Activated CD8-positive, alpha-beta memory T cell treated with anti-CD3 and anti-CD28 coated beads for 48 hours (primary cell): Measurements from ENCODE around the gene HMG20B.
"Not testable (repeated sequence)": the region's sequence is repeated elsewhere in the genome, so short reads cannot be mapped to it uniquely, and the experiment has no call there.

ENCODE experiments used
- DNase-seq, 3 experiments: peaks; one replicate each; pipeline ENCODE4 v3.0.0-alpha.2; 2020; ENCODE audit warnings: low read depth in 2 of 3, low spot score in 2 of 3

HMG20B gene

GRCh38 chr19:3555653-3556422 lies 16.9 kb upstream of the HMG20B start:
- no peak for DNase-seq

- DNase-seq: no peak
Observed at GRCh38 chr19:3556423-3556977, 16.2 kb upstream of the HMG20B start.

GRCh38 chr19:3556978-3557460 lies 15.7 kb upstream of the HMG20B start:
- peak in 2 of 3 experiments; percentile 28 to 42 for DNase-seq

GRCh38 chr19:3557461-3558248 lies 15.1 kb upstream of the HMG20B start, which contains the start of gene MFSD12:
Gene MFSD12 (minus strand): TSS chr19:3557586. CDS start chr19:3557403, 183 bp downstream.
- DNase-seq: peak; percentile 79 to 93 (median 92)

- DNase-seq: no peak
Observed at GRCh38 chr19:3563709-3564524, 8.8 kb upstream of the HMG20B start.

GRCh38 chr19:3565139-3565538 lies 7.6 kb upstream of the HMG20B start:
- no peak for DNase-seq

GRCh38 chr19:3570042-3570441 lies 2.7 kb upstream of the HMG20B start:
- not testable (repeated sequence) for DNase-seq

- DNase-seq: no peak
Observed at GRCh38 chr19:3570606-3571011, 2.1 kb upstream of the HMG20B start.

GRCh38 chr19:3572132-3572854 lies 451 bp upstream of the HMG20B start:
- peak; percentile 91 to 99 (median 97) for DNase-seq

GRCh38 chr19:3573162-3573857 lies 566 bp downstream of the HMG20B start:
- DNase-seq: no peak

- DNase-seq: peak; percentile 74 to 91 (median 80)
Observed at GRCh38 chr19:3573858-3574637, 1.3 kb downstream of the HMG20B start.

GRCh38 chr19:3575260-3575741 lies 2.6 kb downstream of the HMG20B start:
- DNase-seq: no peak

- DNase-seq: no peak
Observed at GRCh38 chr19:3575949-3576673, 3.4 kb downstream of the HMG20B start.

GRCh38 chr19:3576696-3577443 lies 4.1 kb downstream of the HMG20B start:
- no peak for DNase-seq

- no peak for DNase-seq
Observed at GRCh38 chr19:3577723-3578344, 5.1 kb downstream of the HMG20B start.

- no peak for DNase-seq
Observed at GRCh38 chr19:3578390-3578789, 5.6 kb downstream of the HMG20B start.
